Activated T-cell treated with anti-CD3 and anti-CD28 coated beads, Interleukin-2, amount 50 U/mL, for 72 hours (primary cell): ENCODE measurements around the gene DGCR8. TPM values are rescaled to one million over a fixed set of nuclear protein-coding genes. Genes with fewer than 3 reads are reported as not detected.

Experiments used
- ATAC-seq, 2 donors: fragments of 150-1000 bp; cut with Tn5 transposase; replicated peaks in 1 of 2; 2 replicates each; pipeline ENCODE4 v1.10.0; 2021; ENCODE audit warnings: moderate library complexity in 2 of 2, mild to moderate bottlenecking in 1 of 2
- DNase-seq, 2 donors: peaks; one replicate each; pipeline ENCODE4 v3.0.0; 2021 to 2022; ENCODE audit warnings: mixed read lengths in 1 of 2
- H3K27ac Mint-ChIP-seq: one replicate; pipeline ENCODE4 v1.8.0; 2022; ENCODE audit warnings: mild to moderate bottlenecking, moderate library complexity, mixed read lengths
- H3K27me3 Mint-ChIP-seq: one replicate; pipeline ENCODE4 v1.8.0; 2022; ENCODE audit warnings: low read depth, mixed read lengths
- H3K36me3 Mint-ChIP-seq, 2 donors: one replicate each; pipeline ENCODE4 v1.8.0; 2022; ENCODE audit warnings: mixed read lengths in 2 of 2, mild to moderate bottlenecking in 1 of 2; ENCODE audit not compliant: insufficient read depth in 2 of 2
- H3K4me1 Mint-ChIP-seq: one replicate; pipeline ENCODE4 v1.8.0; 2022; ENCODE audit warnings: low read depth, mixed read lengths
- H3K4me3 Mint-ChIP-seq, 2 donors: one replicate each; pipeline ENCODE4 v1.8.0; 2022; ENCODE audit warnings: mild to moderate bottlenecking in 2 of 2, mixed read lengths in 2 of 2, moderate library complexity in 2 of 2
- H3K9me3 Mint-ChIP-seq, 2 donors: one replicate each; pipeline ENCODE4 v1.8.0; 2022; ENCODE audit warnings: mixed read lengths in 2 of 2
- total RNA-seq, 2 donors: library from RNA; stranded (reverse); gene quantifications; one replicate each; pipeline ENCODE4 v1.2.3, GENCODE V29; 2022

DGCR8 gene
- total RNA-seq, 2 donors from 2014 or later, result 44.2 to 46.6 TPM

- H3K4me1 Mint-ChIP-seq, result peaks cover 19% of the 10 kb centered on the region
- H3K36me3 Mint-ChIP-seq, result peaks cover 0 to 3% of the 10 kb centered on the region in 2 donors
- no peaks in the 10 kb centered on the region for H3K9me3 Mint-ChIP-seq
- ATAC-seq, result no peak
- H3K27ac Mint-ChIP-seq, result peak overlapping the region; percentile 33
- no peak for DNase-seq
- no peaks in the 10 kb centered on the region for H3K27me3 Mint-ChIP-seq
- no peak overlapping the region for H3K4me3 Mint-ChIP-seq
Measured at GRCh38 chr22:20107951-20108756, 28.1 kb downstream of the DGCR8 start.

GRCh38 chr22:20108757-20109230, 28.8 kb downstream of the DGCR8 start:
- peaks cover 0 to 3% of the 10 kb centered on the region in 2 donors for H3K36me3 Mint-ChIP-seq
- H3K4me1 Mint-ChIP-seq, result peaks cover 19% of the 10 kb centered on the region
- no peak overlapping the region for H3K27ac Mint-ChIP-seq
- H3K4me3 Mint-ChIP-seq, result no peak overlapping the region
- no peak for DNase-seq
- H3K27me3 Mint-ChIP-seq, result no peaks in the 10 kb centered on the region
- ATAC-seq, result no peak
- H3K9me3 Mint-ChIP-seq, result no peaks in the 10 kb centered on the region

GRCh38 chr22:20109411-20110358, 29.6 kb downstream of the DGCR8 start:
- Mint-ChIP-seq H3K36me3 (peaks cover 0 to 3% of the 10 kb centered on the region in 2 donors), H3K4me3 (no peak overlapping the region), H3K27me3 (no peaks in the 10 kb centered on the region), H3K4me1 (peaks cover 27% of the 10 kb centered on the region), H3K9me3 (no peaks in the 10 kb centered on the region), H3K27ac (no peak overlapping the region)
- DNase-seq (no peak), ATAC-seq (no peak)

GRCh38 chr22:20110359-20110985, 30.4 kb downstream of the DGCR8 start:
- Mint-ChIP-seq H3K4me3 (no peak overlapping the region), H3K27me3 (no peaks in the 10 kb centered on the region), H3K9me3 (no peaks in the 10 kb centered on the region), H3K4me1 (peaks cover 32% of the 10 kb centered on the region), H3K36me3 (peaks cover 0 to 6% of the 10 kb centered on the region in 2 donors), H3K27ac (peak overlapping the region; percentile 69)
- ATAC-seq (no peak), DNase-seq (no peak)

- Mint-ChIP-seq H3K27ac (peak overlapping the region; percentile 69), H3K4me1 (peaks cover 35% of the 10 kb centered on the region), H3K27me3 (no peaks in the 10 kb centered on the region), H3K9me3 (no peaks in the 10 kb centered on the region), H3K4me3 (no peak overlapping the region), H3K36me3 (peaks cover 0 to 6% of the 10 kb centered on the region in 2 donors)
- ATAC-seq (peak; percentile 69 to 78), DNase-seq (peak; percentile 56 to 64)
Measured at GRCh38 chr22:20111045-20111688, 31.1 kb downstream of the DGCR8 start.

GRCh38 chr22:20111689-20112622, 31.9 kb downstream of the DGCR8 start:
- no peak for ATAC-seq
- no peak for DNase-seq
- H3K4me1 Mint-ChIP-seq, result peaks cover 39% of the 10 kb centered on the region
- H3K9me3 Mint-ChIP-seq, result no peaks in the 10 kb centered on the region
- peak overlapping the region; percentile 51 for H3K27ac Mint-ChIP-seq
- H3K4me3 Mint-ChIP-seq, result peak overlapping the region; percentile 13 to 31
- no peaks in the 10 kb centered on the region for H3K27me3 Mint-ChIP-seq
- peaks cover 1 to 7% of the 10 kb centered on the region in 2 donors for H3K36me3 Mint-ChIP-seq

- H3K4me3 Mint-ChIP-seq, result no peak overlapping the region
- no peak overlapping the region for H3K27ac Mint-ChIP-seq
- H3K9me3 Mint-ChIP-seq, result no peaks in the 10 kb centered on the region
- DNase-seq, result no peak
- peaks cover 3 to 5% of the 10 kb centered on the region in 2 donors for H3K36me3 Mint-ChIP-seq
- H3K27me3 Mint-ChIP-seq, result no peaks in the 10 kb centered on the region
- H3K4me1 Mint-ChIP-seq, result peaks cover 39% of the 10 kb centered on the region
- no peak for ATAC-seq
Measured at GRCh38 chr22:20112623-20113511, 32.8 kb downstream of the DGCR8 start.

- Mint-ChIP-seq H3K9me3 (no peaks in the 10 kb centered on the region), H3K27ac (peak overlapping the region; percentile 56), H3K36me3 (peaks cover 5 to 6% of the 10 kb centered on the region in 2 donors), H3K27me3 (no peaks in the 10 kb centered on the region), H3K4me1 (peaks cover 43% of the 10 kb centered on the region), H3K4me3 (no peak overlapping the region)
- DNase-seq (no peak), ATAC-seq (no peak)
Measured at GRCh38 chr22:20113551-20114310, 33.7 kb downstream of the DGCR8 start.

GRCh38 chr22:20114506-20115475, 34.8 kb downstream of the DGCR8 start:
- no peak for DNase-seq
- peaks cover 54% of the 10 kb centered on the region for H3K4me1 Mint-ChIP-seq

More at GRCh38 chr22:20114506-20115475, 34.8 kb downstream of the DGCR8 start:
- Mint-ChIP-seq H3K27ac (peak overlapping the region; percentile 56), H3K9me3 (no peaks in the 10 kb centered on the region), H3K4me3 (peak overlapping the region; percentile 13 to 92), H3K27me3 (no peaks in the 10 kb centered on the region), H3K36me3 (peaks cover 7 to 12% of the 10 kb centered on the region in 2 donors)
- no peak for ATAC-seq
